ENCODE data around the gene C1orf159.

Gene C1orf159

GRCh38 chr1:1132042-1132950, 16.4 kb upstream of the C1orf159 start:
- no peak for DNase-seq (ENCODE audit: low read depth)

GRCh38 chr1:1130206-1131120, 14.6 kb upstream of the C1orf159 start:
- no peak for DNase-seq (ENCODE audit: low read depth)

- no peak for DNase-seq (ENCODE audit: low read depth)
Observed at GRCh38 chr1:1129381-1129821, 13.5 kb upstream of the C1orf159 start.

GRCh38 chr1:1128454-1129139, 12.7 kb upstream of the C1orf159 start:
- no peak for DNase-seq (ENCODE audit: low read depth)

GRCh38 chr1:1127551-1128451, 11.9 kb upstream of the C1orf159 start:
- no peak for DNase-seq (ENCODE audit: low read depth)

GRCh38 chr1:1125945-1126344, 10.1 kb upstream of the C1orf159 start:
- DNase-seq (ENCODE audit: low read depth) = no peak

GRCh38 chr1:1124786-1125642, 9.1 kb upstream of the C1orf159 start:
- DNase-seq (ENCODE audit: low read depth) = no peak

- DNase-seq (ENCODE audit: low read depth) = no peak
Observed at GRCh38 chr1:1124508-1124785, 8.6 kb upstream of the C1orf159 start.

GRCh38 chr1:1123581-1124507, 8.0 kb upstream of the C1orf159 start:
- DNase-seq (ENCODE audit: low read depth) = no peak

- no peak for DNase-seq (ENCODE audit: low read depth)
Observed at GRCh38 chr1:1122981-1123480, 7.1 kb upstream of the C1orf159 start.

GRCh38 chr1:1122078-1122811, 6.4 kb upstream of the C1orf159 start:
- DNase-seq (ENCODE audit: low read depth) = peak; percentile 71

GRCh38 chr1:1121611-1122077, 5.8 kb upstream of the C1orf159 start:
- DNase-seq (ENCODE audit: low read depth) = no peak

GRCh38 chr1:1120866-1121591, 5.1 kb upstream of the C1orf159 start:
- no peak for DNase-seq (ENCODE audit: low read depth)

GRCh38 chr1:1120096-1120495, 4.2 kb upstream of the C1orf159 start:
- no peak for DNase-seq (ENCODE audit: low read depth)

- no peak for DNase-seq (ENCODE audit: low read depth)
Observed at GRCh38 chr1:1119272-1119890, 3.5 kb upstream of the C1orf159 start.

- no peak for DNase-seq (ENCODE audit: low read depth)
Observed at GRCh38 chr1:1118876-1119220, 3.0 kb upstream of the C1orf159 start.

Data from CMK (cell line).